ENCODE results near the gene ROBO1.
A peak's percentile ranks its signal among the peaks of the same experiment; 100 is the strongest.
"Not testable (repeated sequence)": the region's sequence is repeated elsewhere in the genome, so short reads cannot be mapped to it uniquely, and the experiment has no call there.

ROBO1 gene

GRCh38 chr3:78781351-78781750 lies 986.4 kb downstream of the ROBO1 start:
- no peak for DNase-seq (ENCODE audit: insufficient read length, low spot score)
- FAIRE-seq = no peak
- TF ChIP-seq POLR2A (IDR thresholded peaks at IDR 0.05; ENCODE audit: low read depth, low read length) = no peak

- DNase-seq (ENCODE audit: insufficient read length, low spot score) (no peak), FAIRE-seq (peak; percentile 11)
- no peak for TF ChIP-seq POLR2A (IDR thresholded peaks at IDR 0.05; ENCODE audit: low read depth, low read length)
Measured at GRCh38 chr3:78765671-78766485, 1001.9 kb downstream of the ROBO1 start.

- TF ChIP-seq POLR2A (IDR thresholded peaks at IDR 0.05; ENCODE audit: low read depth, low read length) = no peak
- FAIRE-seq (no peak), DNase-seq (ENCODE audit: insufficient read length, low spot score) (no peak)
Measured at GRCh38 chr3:78764634-78765033, 1003.2 kb downstream of the ROBO1 start.

GRCh38 chr3:78762121-78762520 lies 1005.7 kb downstream of the ROBO1 start:
- no peak for TF ChIP-seq POLR2A (IDR thresholded peaks at IDR 0.05; ENCODE audit: low read depth, low read length)
- FAIRE-seq (no peak), DNase-seq (ENCODE audit: insufficient read length, low spot score) (no peak)

- no peak for TF ChIP-seq POLR2A (IDR thresholded peaks at IDR 0.05; ENCODE audit: low read depth, low read length)
- no peak for DNase-seq (ENCODE audit: insufficient read length, low spot score)
- FAIRE-seq = no peak
Measured at GRCh38 chr3:78761126-78761525, 1006.7 kb downstream of the ROBO1 start.

GRCh38 chr3:78757731-78758130 lies 1010.1 kb downstream of the ROBO1 start:
- DNase-seq (ENCODE audit: insufficient read length, low spot score) = no peak
- TF ChIP-seq POLR2A (IDR thresholded peaks at IDR 0.05; ENCODE audit: low read depth, low read length) = no peak
- no peak for FAIRE-seq

- DNase-seq (ENCODE audit: insufficient read length, low spot score) (peak; percentile 19), FAIRE-seq (peak; percentile 91)
- TF ChIP-seq POLR2A (IDR thresholded peaks at IDR 0.05; ENCODE audit: low read depth, low read length) = no peak
Measured at GRCh38 chr3:78754066-78754743, 1013.6 kb downstream of the ROBO1 start.

GRCh38 chr3:78751266-78751665 lies 1016.5 kb downstream of the ROBO1 start:
- no peak for TF ChIP-seq POLR2A (IDR thresholded peaks at IDR 0.05; ENCODE audit: low read depth, low read length)
- FAIRE-seq = peak; percentile 90
- no peak for DNase-seq (ENCODE audit: insufficient read length, low spot score)

GRCh38 chr3:78750291-78750690 lies 1017.5 kb downstream of the ROBO1 start:
- not testable (repeated sequence) for DNase-seq (ENCODE audit: insufficient read length, low spot score); FAIRE-seq

- no peak for DNase-seq (ENCODE audit: insufficient read length, low spot score)
- FAIRE-seq = no peak
- TF ChIP-seq POLR2A (IDR thresholded peaks at IDR 0.05; ENCODE audit: low read depth, low read length) = no peak
Measured at GRCh38 chr3:78749056-78749455, 1018.7 kb downstream of the ROBO1 start.

- DNase-seq (ENCODE audit: insufficient read length, low spot score) (no peak), FAIRE-seq (no peak)
- no peak for TF ChIP-seq POLR2A (IDR thresholded peaks at IDR 0.05; ENCODE audit: low read depth, low read length)
Measured at GRCh38 chr3:78745847-78746246, 1022.0 kb downstream of the ROBO1 start.

- FAIRE-seq = no peak
- DNase-seq (ENCODE audit: insufficient read length, low spot score) = no peak
- no peak for TF ChIP-seq POLR2A (IDR thresholded peaks at IDR 0.05; ENCODE audit: low read depth, low read length)
Measured at GRCh38 chr3:78742491-78742890, 1025.3 kb downstream of the ROBO1 start.

GRCh38 chr3:78742041-78742440 lies 1025.8 kb downstream of the ROBO1 start:
- TF ChIP-seq POLR2A (IDR thresholded peaks at IDR 0.05; ENCODE audit: low read depth, low read length) = no peak
- FAIRE-seq = no peak
- no peak for DNase-seq (ENCODE audit: insufficient read length, low spot score)

- FAIRE-seq (no peak), DNase-seq (ENCODE audit: insufficient read length, low spot score) (no peak)
- TF ChIP-seq POLR2A (IDR thresholded peaks at IDR 0.05; ENCODE audit: low read depth, low read length) = no peak
Measured at GRCh38 chr3:78741066-78741645, 1026.6 kb downstream of the ROBO1 start.

GRCh38 chr3:78738833-78739232 lies 1029.0 kb downstream of the ROBO1 start:
- FAIRE-seq (peak; percentile 20), DNase-seq (ENCODE audit: insufficient read length, low spot score) (no peak)
- no peak for TF ChIP-seq POLR2A (IDR thresholded peaks at IDR 0.05; ENCODE audit: low read depth, low read length)

Measured in H54 (cell line).